ENCODE results near the gene NFYA. TPM values are rescaled to one million over a fixed set of nuclear protein-coding genes. Genes with fewer than 3 reads are reported as not detected.

Gene NFYA
- total and polyA plus RNA-seq, 9 of the 15 experiments (the other 6 are each of a cell fraction or from before 2014, with no cell fraction given) = 7.3 to 37.1 (median 21.8) TPM

- TF ChIP-seq PRPF4 (IDR thresholded peaks at IDR 0.05; ENCODE audit: insufficient read depth, low read depth, low read length, poor library complexity, severe bottlenecking) = no peak
- no peak for TF ChIP-seq CBX3 (IDR thresholded peaks at IDR 0.05; ENCODE audit: borderline replicate concordance in 1 of 2, low read length in 2 of 2)
- TF ChIP-seq RBM14 (IDR thresholded peaks at IDR 0.05; ENCODE audit: borderline replicate concordance, insufficient read depth, low read depth, low read length) = no peak
- TF ChIP-seq E2F1 (CRISPR knock-in tag; IDR thresholded peaks at IDR 0.05) = peak; percentile 46; the same call in 1 of the 2 replicates
- no peak; the same call in 1 of the 2 replicates for TF ChIP-seq ZNF57 (CRISPR knock-in tag; IDR thresholded peaks at IDR 0.05)
- no peak for TF ChIP-seq TCF7 (IDR thresholded peaks at IDR 0.05; ENCODE audit: borderline replicate concordance)
- TF ChIP-seq ZNF3 (CRISPR knock-in tag; IDR thresholded peaks at IDR 0.05) = no peak
- TF ChIP-seq PREB (CRISPR knock-in tag; IDR thresholded peaks at IDR 0.05) = peak; percentile 76; the same call in 1 of the 2 replicates
- TF ChIP-seq NR3C1 (CRISPR knock-in tag; IDR thresholded peaks at IDR 0.05) = no peak
- TF ChIP-seq, protein P1, sequence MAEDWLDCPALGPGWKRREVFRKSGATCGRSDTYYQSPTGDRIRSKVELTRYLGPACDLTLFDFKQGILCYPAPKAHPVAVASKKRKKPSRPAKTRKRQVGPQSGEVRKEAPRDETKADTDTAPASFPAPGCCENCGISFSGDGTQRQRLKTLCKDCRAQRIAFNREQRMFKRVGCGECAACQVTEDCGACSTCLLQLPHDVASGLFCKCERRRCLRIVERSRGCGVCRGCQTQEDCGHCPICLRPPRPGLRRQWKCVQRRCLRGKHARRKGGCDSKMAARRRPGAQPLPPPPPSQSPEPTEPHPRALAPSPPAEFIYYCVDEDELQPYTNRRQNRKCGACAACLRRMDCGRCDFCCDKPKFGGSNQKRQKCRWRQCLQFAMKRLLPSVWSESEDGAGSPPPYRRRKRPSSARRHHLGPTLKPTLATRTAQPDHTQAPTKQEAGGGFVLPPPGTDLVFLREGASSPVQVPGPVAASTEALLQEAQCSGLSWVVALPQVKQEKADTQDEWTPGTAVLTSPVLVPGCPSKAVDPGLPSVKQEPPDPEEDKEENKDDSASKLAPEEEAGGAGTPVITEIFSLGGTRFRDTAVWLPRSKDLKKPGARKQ (CRISPR knock-in tag; IDR thresholded peaks at IDR 0.05) = no peak
- peak; percentile 67 for TF ChIP-seq RB1 (IDR thresholded peaks at IDR 0.05; ENCODE audit: low read depth)
- no peak for TF ChIP-seq COPS2 (conservative IDR thresholded peaks at IDR 0.05)
- no peak for TF ChIP-seq TRIM25 (IDR thresholded peaks at IDR 0.05; ENCODE audit: borderline replicate concordance)
- 0 out of 2 replicates have a peak, but pooled peaks have one; percentile 42 for TF ChIP-seq C11orf30 (IDR thresholded peaks at IDR 0.05; ENCODE audit: low read depth)
- TF ChIP-seq, protein P2, sequence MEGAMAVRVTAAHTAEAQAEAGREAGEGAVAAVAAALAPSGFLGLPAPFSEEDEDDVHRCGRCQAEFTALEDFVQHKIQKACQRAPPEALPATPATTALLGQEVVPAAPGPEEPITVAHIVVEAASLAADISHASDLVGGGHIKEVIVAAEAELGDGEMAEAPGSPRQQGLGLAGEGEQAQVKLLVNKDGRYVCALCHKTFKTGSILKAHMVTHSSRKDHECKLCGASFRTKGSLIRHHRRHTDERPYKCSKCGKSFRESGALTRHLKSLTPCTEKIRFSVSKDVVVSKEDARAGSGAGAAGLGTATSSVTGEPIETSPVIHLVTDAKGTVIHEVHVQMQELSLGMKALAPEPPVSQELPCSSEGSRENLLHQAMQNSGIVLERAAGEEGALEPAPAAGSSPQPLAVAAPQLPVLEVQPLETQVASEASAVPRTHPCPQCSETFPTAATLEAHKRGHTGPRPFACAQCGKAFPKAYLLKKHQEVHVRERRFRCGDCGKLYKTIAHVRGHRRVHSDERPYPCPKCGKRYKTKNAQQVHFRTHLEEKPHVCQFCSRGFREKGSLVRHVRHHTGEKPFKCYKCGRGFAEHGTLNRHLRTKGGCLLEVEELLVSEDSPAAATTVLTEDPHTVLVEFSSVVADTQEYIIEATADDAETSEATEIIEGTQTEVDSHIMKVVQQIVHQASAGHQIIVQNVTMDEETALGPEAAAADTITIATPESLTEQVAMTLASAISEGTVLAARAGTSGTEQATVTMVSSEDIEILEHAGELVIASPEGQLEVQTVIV (CRISPR knock-in tag; IDR thresholded peaks at IDR 0.05; ENCODE audit: borderline replicate concordance) = no peak
- TF ChIP-seq LCOR (CRISPR knock-in tag; IDR thresholded peaks at IDR 0.05) = peak; percentile 93
- TF ChIP-seq, protein P3, sequence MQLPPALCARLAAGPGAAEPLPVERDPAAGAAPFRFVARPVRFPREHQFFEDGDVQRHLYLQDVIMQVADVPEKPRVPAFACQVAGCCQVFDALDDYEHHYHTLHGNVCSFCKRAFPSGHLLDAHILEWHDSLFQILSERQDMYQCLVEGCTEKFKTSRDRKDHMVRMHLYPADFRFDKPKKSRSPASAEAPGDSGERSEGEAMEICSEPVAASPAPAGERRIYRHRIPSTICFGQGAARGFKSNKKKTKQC (CRISPR knock-in tag; IDR thresholded peaks at IDR 0.05) = peak; percentile 86
These were observed 595 bp upstream of the NFYA start, which contains the start of gene OARD1 (continued) for GRCh38 chr6:41071923-41072835.

Data from K562 (cell line).